Upper lobe of right lung (tissue), 1 donor: ENCODE data around the gene CARD16. TPM values are rescaled to one million over a fixed set of nuclear protein-coding genes. Genes with fewer than 3 reads are reported as not detected.
"Not testable (repeated sequence)": the region's sequence is repeated elsewhere in the genome, so short reads cannot be mapped to it uniquely, and the experiment has no call there.

Experiments used
- ATAC-seq: fragments of 200-7000 bp; cut with Tn5 transposase; one replicate; pipeline ENCODE4 v1.9.1; 2020; ENCODE audit warnings: mild to moderate bottlenecking, moderate library complexity
- DNase-seq: peaks from one replicate; pipeline ENCODE4 v3.0.0-alpha.2; 2020
- H3K27ac ChIP-seq: fragments of 200-600 bp; one replicate; pipeline ENCODE4 v1.8.0; 2022
- H3K27me3 ChIP-seq: fragments of 200-600 bp; one replicate; pipeline ENCODE4 v1.8.0; 2022; ENCODE audit warnings: mild to moderate bottlenecking
- H3K36me3 ChIP-seq: fragments of 200-600 bp; one replicate; pipeline ENCODE4 v1.8.0; 2022
- H3K4me1 ChIP-seq: fragments of 200-600 bp; one replicate; pipeline ENCODE4 v1.8.0; 2022
- H3K4me3 ChIP-seq: fragments of 200-600 bp; one replicate; pipeline ENCODE4 v1.8.0; 2022; ENCODE audit warnings: mild to moderate bottlenecking
- H3K9me3 ChIP-seq: fragments of 200-600 bp; one replicate; pipeline ENCODE4 v1.8.0; 2022
- intact Hi-C: fragments of 100-400 bp; cut with DNase I; formaldehyde crosslinking; loops from one replicate; pipeline ENCODE4 v1.11.0; 2022
- total RNA-seq: library from RNA; stranded (reverse); fragmentation: NEBNext Ultra II Directional; extraction: Animal tissue kit (Norgen Biotek cat#: 25700); gene quantifications from one replicate; pipeline ENCODE4 v1.2.1, GENCODE V29; 2021
- TF ChIP-seq, protein P1 (sequence below): fragments of 200-600 bp; IDR thresholded peaks from one replicate; pipeline ENCODE4 v1.8.0; 2022; ENCODE audit warnings: antibody characterized with exemption
- donor health status: DM: no; HTN: yes; CAD: no; lungs with severe emphysema.

The CARD16 gene
- total RNA-seq, 1 donor from 2014 or later: 74.0 TPM

GRCh38 chr11:105034813-105035620, 10.1 kb downstream of the CARD16 start, which contains the start of gene CASP1:
TSS of gene CASP1 (minus strand) at chr11:105035144. CDS start at chr11:105035113, 31 bp downstream.
- DNase-seq: no peak
- Histone ChIP-seq H3K4me1 (peaks cover 8% of the 10 kb centered on the region), H3K36me3 (peaks cover 15% of the 10 kb centered on the region), H3K27me3 (no peaks in the 10 kb centered on the region), H3K4me3 (peak within 1 kb of the TSS; percentile 52), H3K9me3 (no peaks in the 10 kb centered on the region), H3K27ac (peak within 1 kb of the TSS; percentile 83)
- intact Hi-C loops: no loop called here
- TF ChIP-seq, protein P1, sequence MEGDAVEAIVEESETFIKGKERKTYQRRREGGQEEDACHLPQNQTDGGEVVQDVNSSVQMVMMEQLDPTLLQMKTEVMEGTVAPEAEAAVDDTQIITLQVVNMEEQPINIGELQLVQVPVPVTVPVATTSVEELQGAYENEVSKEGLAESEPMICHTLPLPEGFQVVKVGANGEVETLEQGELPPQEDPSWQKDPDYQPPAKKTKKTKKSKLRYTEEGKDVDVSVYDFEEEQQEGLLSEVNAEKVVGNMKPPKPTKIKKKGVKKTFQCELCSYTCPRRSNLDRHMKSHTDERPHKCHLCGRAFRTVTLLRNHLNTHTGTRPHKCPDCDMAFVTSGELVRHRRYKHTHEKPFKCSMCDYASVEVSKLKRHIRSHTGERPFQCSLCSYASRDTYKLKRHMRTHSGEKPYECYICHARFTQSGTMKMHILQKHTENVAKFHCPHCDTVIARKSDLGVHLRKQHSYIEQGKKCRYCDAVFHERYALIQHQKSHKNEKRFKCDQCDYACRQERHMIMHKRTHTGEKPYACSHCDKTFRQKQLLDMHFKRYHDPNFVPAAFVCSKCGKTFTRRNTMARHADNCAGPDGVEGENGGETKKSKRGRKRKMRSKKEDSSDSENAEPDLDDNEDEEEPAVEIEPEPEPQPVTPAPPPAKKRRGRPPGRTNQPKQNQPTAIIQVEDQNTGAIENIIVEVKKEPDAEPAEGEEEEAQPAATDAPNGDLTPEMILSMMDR: no peak
- peak; percentile 90 for ATAC-seq

- H3K4me1 ChIP-seq, intact Hi-C loops: not testable (repeated sequence)
Measured at GRCh38 chr11:105034388-105034787, 10.7 kb downstream of the CARD16 start.

GRCh38 chr11:105033781-105034180, 11.4 kb downstream of the CARD16 start:
- intact Hi-C loops: no loop called here

More at GRCh38 chr11:105034388-105034787, 10.7 kb downstream of the CARD16 start:
- not testable (repeated sequence) for ATAC-seq, H3K27me3 ChIP-seq, H3K9me3 ChIP-seq, DNase-seq
- Histone ChIP-seq H3K27ac (peak overlapping the region; percentile 83), H3K36me3 (peaks cover 21% of the 10 kb centered on the region), H3K4me3 (peak overlapping the region; percentile 52)

DNA sequence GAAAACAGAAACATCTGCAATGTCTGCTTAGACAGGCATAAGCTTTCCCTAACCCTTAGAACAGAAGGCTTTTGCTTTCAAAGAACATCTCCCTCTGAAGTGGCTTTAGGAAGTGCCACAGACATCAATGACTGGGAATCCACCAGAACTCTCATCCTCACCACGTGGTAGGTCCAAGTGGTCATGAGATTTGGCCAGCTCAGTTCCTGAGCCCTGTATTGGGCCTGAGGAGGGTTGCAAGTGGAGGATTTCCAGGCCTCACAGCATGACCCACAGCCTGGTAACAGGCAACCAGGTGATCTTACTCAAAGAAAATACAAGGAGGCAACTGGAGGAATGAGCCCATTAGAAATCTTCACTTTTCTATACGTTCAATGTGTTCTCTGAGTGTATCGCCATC, 11.8 kb downstream of the CARD16 start:
- Histone ChIP-seq H3K4me3 (peak overlapping the region; percentile 52), H3K27me3 (no peaks in the 10 kb centered on the region), H3K4me1 (peaks cover 8% of the 10 kb centered on the region), H3K27ac (peak overlapping the region; percentile 83), H3K36me3 (peaks cover 32% of the 10 kb centered on the region), H3K9me3 (no peaks in the 10 kb centered on the region)
- TF ChIP-seq, protein P1: no peak
- intact Hi-C loops: no loop called here
- DNase-seq (no peak), ATAC-seq (peak; percentile 77)

More at GRCh38 chr11:105033781-105034180, 11.4 kb downstream of the CARD16 start:
- Histone ChIP-seq H3K27ac (peak overlapping the region; percentile 83), H3K9me3 (no peaks in the 10 kb centered on the region), H3K27me3 (no peaks in the 10 kb centered on the region), H3K4me3 (peak overlapping the region; percentile 52), H3K4me1 (peaks cover 8% of the 10 kb centered on the region), H3K36me3 (peaks cover 27% of the 10 kb centered on the region)
- DNase-seq: no peak
- TF ChIP-seq, protein P1: no peak
- no peak for ATAC-seq

GRCh38 chr11:105032495-105032894, 12.6 kb downstream of the CARD16 start:
- H3K36me3 ChIP-seq: peaks cover 38% of the 10 kb centered on the region
- ATAC-seq (peak; percentile 51), DNase-seq (no peak)
- H3K27ac ChIP-seq: no peak overlapping the region
- no peaks in the 10 kb centered on the region for H3K27me3 ChIP-seq
- H3K4me1 ChIP-seq: peaks cover 8% of the 10 kb centered on the region
- peak overlapping the region; percentile 52 for H3K4me3 ChIP-seq
- intact Hi-C loops: no loop called here
- TF ChIP-seq, protein P1: no peak
- H3K9me3 ChIP-seq: no peaks in the 10 kb centered on the region

DNA sequence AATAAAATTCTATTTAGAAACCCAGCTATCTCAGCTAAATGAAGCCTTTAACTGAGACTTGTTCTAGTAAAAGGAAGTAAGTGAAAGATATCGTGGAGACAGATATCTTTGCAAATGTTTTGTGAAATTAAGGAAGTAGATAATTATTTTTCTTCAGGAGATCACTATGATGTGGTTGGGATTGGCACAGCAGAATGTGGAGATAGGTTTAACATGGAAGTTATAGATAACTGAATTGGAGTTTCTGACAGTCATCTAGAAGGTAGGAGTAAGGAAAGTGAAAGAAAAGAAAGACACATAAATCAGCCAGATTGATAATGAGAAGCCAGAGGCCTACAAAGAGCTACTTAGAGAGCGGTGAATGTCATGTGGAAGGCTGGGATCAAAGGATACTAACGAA, 17.5 kb downstream of the CARD16 start:
- Histone ChIP-seq H3K27ac (no peak overlapping the region), H3K4me3 (no peak overlapping the region), H3K36me3 (peaks cover 61% of the 10 kb centered on the region), H3K9me3 (no peaks in the 10 kb centered on the region), H3K4me1 (peaks cover 7% of the 10 kb centered on the region), H3K27me3 (no peaks in the 10 kb centered on the region)
- intact Hi-C loops: no loop called here
- DNase-seq (no peak), ATAC-seq (no peak)
- TF ChIP-seq, protein P1: no peak
